GM12801 (cell line): ENCODE data around the gene CTSE.

Experiments used
- TF ChIP-seq, protein P1 (sequence below): IDR thresholded peaks from one replicate; pipeline ENCODE4 v1.5.1; 2011; ENCODE audit warnings: control low read depth; ENCODE audit not compliant: insufficient read length; ENCODE audit errors: extremely low read depth

Gene CTSE

DNA sequence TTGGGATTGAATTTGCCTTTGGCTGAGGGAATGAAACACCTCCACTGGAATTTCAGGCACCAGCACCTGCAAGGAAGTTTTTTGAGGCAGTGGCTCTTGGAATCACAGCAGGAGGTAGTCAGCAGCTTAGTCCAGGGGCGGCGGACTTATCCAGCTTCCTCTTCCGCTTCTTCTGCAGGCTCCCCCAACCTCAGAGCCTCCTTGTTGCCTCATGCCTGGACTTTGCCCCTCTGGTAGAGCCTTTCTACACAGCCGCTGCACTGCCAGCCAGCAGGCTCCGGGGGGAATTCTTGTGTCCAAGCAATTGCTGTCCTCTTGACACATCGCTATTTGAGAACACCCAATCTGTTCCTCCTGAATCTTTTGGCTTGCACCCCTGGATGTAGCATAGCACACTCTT is 24.9 kb upstream of the CTSE start:
- TF ChIP-seq, protein P1, sequence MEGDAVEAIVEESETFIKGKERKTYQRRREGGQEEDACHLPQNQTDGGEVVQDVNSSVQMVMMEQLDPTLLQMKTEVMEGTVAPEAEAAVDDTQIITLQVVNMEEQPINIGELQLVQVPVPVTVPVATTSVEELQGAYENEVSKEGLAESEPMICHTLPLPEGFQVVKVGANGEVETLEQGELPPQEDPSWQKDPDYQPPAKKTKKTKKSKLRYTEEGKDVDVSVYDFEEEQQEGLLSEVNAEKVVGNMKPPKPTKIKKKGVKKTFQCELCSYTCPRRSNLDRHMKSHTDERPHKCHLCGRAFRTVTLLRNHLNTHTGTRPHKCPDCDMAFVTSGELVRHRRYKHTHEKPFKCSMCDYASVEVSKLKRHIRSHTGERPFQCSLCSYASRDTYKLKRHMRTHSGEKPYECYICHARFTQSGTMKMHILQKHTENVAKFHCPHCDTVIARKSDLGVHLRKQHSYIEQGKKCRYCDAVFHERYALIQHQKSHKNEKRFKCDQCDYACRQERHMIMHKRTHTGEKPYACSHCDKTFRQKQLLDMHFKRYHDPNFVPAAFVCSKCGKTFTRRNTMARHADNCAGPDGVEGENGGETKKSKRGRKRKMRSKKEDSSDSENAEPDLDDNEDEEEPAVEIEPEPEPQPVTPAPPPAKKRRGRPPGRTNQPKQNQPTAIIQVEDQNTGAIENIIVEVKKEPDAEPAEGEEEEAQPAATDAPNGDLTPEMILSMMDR = no peak

DNA sequence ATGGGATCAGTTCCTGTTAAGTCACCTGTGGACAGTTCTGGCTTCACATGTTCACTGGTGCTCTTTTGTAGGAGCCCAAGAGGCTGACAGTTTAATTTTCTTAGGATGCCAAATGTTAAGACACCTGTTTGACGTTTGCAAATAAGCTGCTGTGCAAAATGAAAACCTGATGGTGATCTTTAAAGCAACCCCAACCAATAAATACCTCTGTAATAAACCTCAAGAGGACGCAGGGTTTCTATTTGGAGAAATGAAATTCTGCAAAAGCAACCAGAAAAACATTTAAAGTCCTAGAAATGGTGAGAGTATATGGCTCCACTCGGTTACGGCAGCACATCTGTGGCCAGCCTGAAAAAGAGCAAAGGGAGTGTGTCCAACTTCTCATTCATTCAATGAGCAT is 23.6 kb upstream of the CTSE start:
- TF ChIP-seq, protein P1 = no peak

DNA sequence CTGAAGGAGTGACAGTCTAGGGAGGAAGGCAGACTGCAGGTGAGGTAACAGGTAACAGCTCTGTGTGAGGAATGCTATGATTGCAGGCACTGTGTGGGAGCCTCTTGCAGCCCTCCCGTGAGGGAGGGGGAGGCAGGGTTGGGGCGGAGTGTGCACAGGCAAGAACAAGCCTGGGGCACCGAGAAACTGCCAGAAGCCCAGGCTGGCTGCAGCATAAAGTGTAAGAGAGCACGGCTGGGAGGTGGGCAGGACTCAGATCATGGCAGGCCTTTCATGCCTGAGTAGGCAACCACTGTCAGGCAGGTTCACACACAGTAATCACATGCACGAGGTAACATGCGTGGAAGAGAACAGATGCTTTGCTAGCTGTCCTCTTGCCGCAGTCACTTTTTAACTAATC is 17.9 kb upstream of the CTSE start:
- TF ChIP-seq, protein P1 = no peak

DNA sequence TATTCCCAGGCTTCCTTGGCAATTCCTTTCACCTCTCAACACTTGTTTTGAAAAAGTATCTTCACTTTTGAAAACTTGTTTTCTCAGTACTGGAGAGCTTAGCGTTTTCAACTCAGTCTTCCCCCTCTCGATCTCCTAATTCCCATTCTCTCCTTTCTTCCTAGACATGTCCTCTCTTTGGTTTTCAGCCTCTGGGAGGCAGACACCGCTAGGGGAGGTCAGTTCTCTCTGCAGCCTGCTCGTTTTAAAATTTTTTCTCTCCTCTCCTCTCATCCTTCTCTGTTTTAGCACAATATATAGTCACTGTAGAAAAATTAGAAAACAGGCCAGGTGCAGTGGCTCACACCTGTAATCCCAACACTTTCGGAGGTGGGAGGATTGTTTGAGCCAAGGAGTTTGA is 16.6 kb upstream of the CTSE start:
- TF ChIP-seq, protein P1 = no peak

GRCh38 chr1:206039046-206039973 is 15.6 kb upstream of the CTSE start:
- TF ChIP-seq, protein P1 = no peak

- TF ChIP-seq, protein P1 = no peak
These were observed 13.9 kb upstream of the CTSE start for GRCh38 chr1:206037581-206037980.

GRCh38 chr1:206036663-206037455 is 13.2 kb upstream of the CTSE start:
- TF ChIP-seq, protein P1 = no peak
